ENCODE results near the gene ISCA2. TPM values are rescaled to one million over a fixed set of nuclear protein-coding genes. Genes with fewer than 3 reads are reported as not detected.
A peak's percentile ranks its signal among the peaks of the same experiment; 100 is the strongest.

Gene ISCA2
- total and polyA plus RNA-seq, 2 donors (not counting 1 experiment from before 2014, with no cell fraction given) = 11.7 to 32.1 TPM

DNA sequence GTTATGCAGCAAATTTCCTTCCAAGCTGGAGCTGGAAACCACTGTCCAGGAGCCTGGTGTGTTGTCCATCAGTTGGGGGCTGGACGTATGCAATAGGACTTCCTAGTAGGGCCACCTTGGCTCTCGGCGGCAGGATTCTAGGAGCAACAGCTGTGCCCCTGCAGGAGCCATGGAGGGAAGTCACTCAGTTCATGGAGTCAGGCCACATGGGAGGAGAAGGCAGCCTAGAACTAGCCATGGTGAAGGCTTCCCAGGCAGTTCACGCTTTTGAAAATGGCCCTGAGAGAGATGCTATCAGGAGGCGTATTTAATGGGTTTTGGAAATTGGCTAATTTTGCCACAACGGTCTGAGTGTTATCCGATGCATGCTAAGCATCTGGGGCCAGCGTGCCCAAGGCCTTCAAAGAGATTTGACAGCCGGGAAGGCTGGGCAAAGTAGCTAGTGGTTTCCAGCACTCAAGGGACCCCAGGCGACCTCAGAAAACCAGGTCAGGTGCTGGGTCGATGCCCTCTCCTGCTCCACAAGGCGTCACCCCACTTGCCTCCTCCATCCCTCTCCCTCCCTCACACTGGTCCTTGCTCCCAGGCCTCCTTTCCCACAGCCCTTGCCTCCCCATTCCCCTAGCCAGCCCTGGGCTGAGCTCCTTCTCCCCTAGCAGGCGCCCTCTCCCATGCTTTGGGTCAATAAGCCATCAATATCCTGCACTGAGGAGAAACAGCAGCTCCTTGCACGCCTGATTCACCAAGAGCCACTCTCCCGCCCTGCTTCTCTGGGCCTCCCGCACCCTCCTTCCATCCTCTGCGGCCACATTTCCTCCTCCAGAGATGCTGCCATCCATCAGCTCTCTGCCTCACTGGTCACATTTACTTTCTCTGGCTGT lies 36.6 kb upstream of the ISCA2 start:
- Histone ChIP-seq H3K9ac (ENCODE audit: insufficient read depth, low read length) (no peak overlapping the region), H3K4me2 (ENCODE audit: extremely low read depth, insufficient read depth, low read length) (no peak overlapping the region), H2AFZ (ENCODE audit: low read length) (no peak overlapping the region), H4K20me1 (ENCODE audit: control insufficient read depth, extremely low read depth, insufficient read depth, low read length) (no peaks in the 10 kb centered on the region), H3K9me3 (ENCODE audit: control insufficient read depth, insufficient read depth, low read depth, low read length) (no peaks in the 10 kb centered on the region), H3K4me1 (ENCODE audit: control insufficient read depth, extremely low read depth, insufficient read depth, low read length) (no peaks in the 10 kb centered on the region), H3K27me3 (ENCODE audit: control insufficient read depth, insufficient read depth, low read length) (peaks cover 10% of the 10 kb centered on the region), H3K36me3 (ENCODE audit: control insufficient read depth, insufficient read depth, low read length) (no peaks in the 10 kb centered on the region), H3K27ac (ENCODE audit: insufficient read depth, low read length) (no peak overlapping the region), H3K4me3 (replicated peaks in 1 of 4; ENCODE audit: control extremely low read depth in 1 of 4, insufficient read depth in 1 of 4, low read depth in 3 of 4, low read length in 4 of 4) (no peak overlapping the region), H3K79me2 (ENCODE audit: control insufficient read depth, insufficient read depth, low read length) (no peaks in the 10 kb centered on the region)
- no peak for DNase-seq (ENCODE audit: low read depth in 2 of 2)
- TF ChIP-seq, protein P1, sequence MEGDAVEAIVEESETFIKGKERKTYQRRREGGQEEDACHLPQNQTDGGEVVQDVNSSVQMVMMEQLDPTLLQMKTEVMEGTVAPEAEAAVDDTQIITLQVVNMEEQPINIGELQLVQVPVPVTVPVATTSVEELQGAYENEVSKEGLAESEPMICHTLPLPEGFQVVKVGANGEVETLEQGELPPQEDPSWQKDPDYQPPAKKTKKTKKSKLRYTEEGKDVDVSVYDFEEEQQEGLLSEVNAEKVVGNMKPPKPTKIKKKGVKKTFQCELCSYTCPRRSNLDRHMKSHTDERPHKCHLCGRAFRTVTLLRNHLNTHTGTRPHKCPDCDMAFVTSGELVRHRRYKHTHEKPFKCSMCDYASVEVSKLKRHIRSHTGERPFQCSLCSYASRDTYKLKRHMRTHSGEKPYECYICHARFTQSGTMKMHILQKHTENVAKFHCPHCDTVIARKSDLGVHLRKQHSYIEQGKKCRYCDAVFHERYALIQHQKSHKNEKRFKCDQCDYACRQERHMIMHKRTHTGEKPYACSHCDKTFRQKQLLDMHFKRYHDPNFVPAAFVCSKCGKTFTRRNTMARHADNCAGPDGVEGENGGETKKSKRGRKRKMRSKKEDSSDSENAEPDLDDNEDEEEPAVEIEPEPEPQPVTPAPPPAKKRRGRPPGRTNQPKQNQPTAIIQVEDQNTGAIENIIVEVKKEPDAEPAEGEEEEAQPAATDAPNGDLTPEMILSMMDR (conservative IDR thresholded peaks at IDR 0.05 in 1 of 2, IDR thresholded peaks at IDR 0.05 in 1 of 2; ENCODE audit: low read depth in 1 of 2, low read length in 2 of 2) = no peak
- no peak for TF ChIP-seq EZH2 (IDR thresholded peaks at IDR 0.05; ENCODE audit: low read length, missing control alignments)

DNA sequence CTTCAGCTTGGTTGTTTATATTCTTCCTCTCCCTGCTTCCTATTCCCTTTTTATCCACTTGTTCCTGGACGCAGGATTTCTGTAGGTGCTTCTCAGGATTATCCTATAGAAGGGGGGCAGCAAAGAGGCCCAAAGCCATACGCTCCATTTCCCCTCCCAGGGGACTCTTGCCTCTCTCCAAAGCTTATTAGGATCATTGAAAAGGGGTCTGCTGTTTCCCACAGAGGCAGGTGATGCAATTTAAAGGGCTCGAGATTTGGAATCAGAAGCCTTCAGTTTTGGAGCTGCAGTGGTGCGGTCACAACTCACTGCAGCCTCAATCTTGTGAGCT lies 36.0 kb upstream of the ISCA2 start:
- Histone ChIP-seq H3K9ac (ENCODE audit: insufficient read depth, low read length) (no peak overlapping the region), H4K20me1 (ENCODE audit: control insufficient read depth, extremely low read depth, insufficient read depth, low read length) (no peaks in the 10 kb centered on the region), H3K79me2 (ENCODE audit: control insufficient read depth, insufficient read depth, low read length) (no peaks in the 10 kb centered on the region), H3K36me3 (ENCODE audit: control insufficient read depth, insufficient read depth, low read length) (no peaks in the 10 kb centered on the region), H3K4me2 (ENCODE audit: extremely low read depth, insufficient read depth, low read length) (no peak overlapping the region), H3K27me3 (ENCODE audit: control insufficient read depth, insufficient read depth, low read length) (peaks cover 10% of the 10 kb centered on the region), H3K9me3 (ENCODE audit: control insufficient read depth, insufficient read depth, low read depth, low read length) (no peaks in the 10 kb centered on the region), H3K4me1 (ENCODE audit: control insufficient read depth, extremely low read depth, insufficient read depth, low read length) (no peaks in the 10 kb centered on the region), H3K4me3 (replicated peaks in 1 of 4; ENCODE audit: control extremely low read depth in 1 of 4, insufficient read depth in 1 of 4, low read depth in 3 of 4, low read length in 4 of 4) (no peak overlapping the region), H2AFZ (ENCODE audit: low read length) (no peak overlapping the region), H3K27ac (ENCODE audit: insufficient read depth, low read length) (no peak overlapping the region)
- no peak for DNase-seq (ENCODE audit: low read depth in 2 of 2)
- TF ChIP-seq, protein P1 (conservative IDR thresholded peaks at IDR 0.05 in 1 of 2, IDR thresholded peaks at IDR 0.05 in 1 of 2; ENCODE audit: low read depth in 1 of 2, low read length in 2 of 2) = no peak
- TF ChIP-seq EZH2 (IDR thresholded peaks at IDR 0.05; ENCODE audit: low read length, missing control alignments) = no peak

DNA sequence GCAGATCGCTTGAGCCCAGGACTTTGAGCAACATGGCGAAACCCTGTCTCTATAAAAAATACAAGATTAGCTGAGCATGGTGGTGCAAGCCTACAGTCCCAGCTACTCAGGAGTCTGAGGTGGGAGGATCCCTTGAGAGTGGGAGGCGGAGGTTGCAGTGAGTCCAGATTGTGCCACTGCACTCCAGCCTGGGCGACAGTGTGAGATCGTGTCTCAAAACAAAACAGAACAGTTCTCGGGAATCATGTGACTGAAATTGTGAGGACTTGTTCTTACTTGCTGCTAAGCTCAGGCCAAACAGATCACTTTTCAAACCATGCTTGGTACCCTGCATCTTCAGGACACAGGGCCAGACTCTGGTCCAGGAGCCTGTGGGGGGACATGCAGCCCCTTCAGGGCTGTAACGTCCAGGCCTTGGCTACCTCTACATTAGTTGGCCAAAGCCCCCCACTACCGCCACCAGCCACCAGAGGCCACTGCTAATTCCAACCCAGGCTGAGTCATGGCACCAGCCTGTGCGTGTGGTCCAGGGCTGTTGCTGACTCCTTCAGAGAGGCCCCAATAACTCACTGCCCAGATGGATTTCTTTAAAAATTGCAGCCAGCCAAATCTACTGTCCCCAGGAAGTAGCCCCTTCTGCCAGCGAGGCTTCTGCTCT lies 34.1 kb upstream of the ISCA2 start:
- no peak overlapping the region for H2AFZ ChIP-seq (ENCODE audit: low read length)
- H3K4me2 ChIP-seq (ENCODE audit: extremely low read depth, insufficient read depth, low read length) = no peak overlapping the region
- peak; percentile 51 to 55 for DNase-seq (ENCODE audit: low read depth in 2 of 2)
- TF ChIP-seq EZH2 (IDR thresholded peaks at IDR 0.05; ENCODE audit: low read length, missing control alignments) = no peak
- TF ChIP-seq, protein P1 (conservative IDR thresholded peaks at IDR 0.05 in 1 of 2, IDR thresholded peaks at IDR 0.05 in 1 of 2; ENCODE audit: low read depth in 1 of 2, low read length in 2 of 2) = peak; percentile 55 to 76
- peaks cover 12% of the 10 kb centered on the region for H3K27me3 ChIP-seq (ENCODE audit: control insufficient read depth, insufficient read depth, low read length)
- no peaks in the 10 kb centered on the region for H3K79me2 ChIP-seq (ENCODE audit: control insufficient read depth, insufficient read depth, low read length)
- no peaks in the 10 kb centered on the region for H3K4me1 ChIP-seq (ENCODE audit: control insufficient read depth, extremely low read depth, insufficient read depth, low read length)
- no peak overlapping the region for H3K27ac ChIP-seq (ENCODE audit: insufficient read depth, low read length)
- H3K4me3 ChIP-seq (replicated peaks in 1 of 4; ENCODE audit: control extremely low read depth in 1 of 4, insufficient read depth in 1 of 4, low read depth in 3 of 4, low read length in 4 of 4) = no peak overlapping the region
- no peaks in the 10 kb centered on the region for H3K36me3 ChIP-seq (ENCODE audit: control insufficient read depth, insufficient read depth, low read length)
- H4K20me1 ChIP-seq (ENCODE audit: control insufficient read depth, extremely low read depth, insufficient read depth, low read length) = no peaks in the 10 kb centered on the region
- H3K9me3 ChIP-seq (ENCODE audit: control insufficient read depth, insufficient read depth, low read depth, low read length) = no peaks in the 10 kb centered on the region
- no peak overlapping the region for H3K9ac ChIP-seq (ENCODE audit: insufficient read depth, low read length)
